H9 (cell line): ENCODE data around the gene ARHGEF38. TPM values are rescaled to one million over a fixed set of nuclear protein-coding genes. Genes with fewer than 3 reads are reported as not detected.

Experiments used
- DNase-seq: peaks from one replicate; pipeline ENCODE4 v3.0.0-alpha.2; 2017
- H2AFZ ChIP-seq: one replicate; pipeline ENCODE4 v1.6.1; 2013; ENCODE audit warnings: mild to moderate bottlenecking, low read length, control low read depth, moderate library complexity
- H2AK5ac ChIP-seq: 2 replicates; pipeline ENCODE4 v1.6.1; 2013; ENCODE audit warnings: low read length, control low read depth, mixed read lengths; ENCODE audit not compliant: insufficient read length
- H2BK120ac ChIP-seq: one replicate; pipeline ENCODE4 v1.6.1; 2013; ENCODE audit warnings: low read depth, mild to moderate bottlenecking, low read length, control low read depth, inconsistent platforms; ENCODE audit not compliant: poor library complexity, severe bottlenecking
- H2BK12ac ChIP-seq: 2 replicates; pipeline ENCODE4 v1.6.1; 2013; ENCODE audit warnings: low read length, control low read depth, mixed read lengths, low read depth; ENCODE audit not compliant: insufficient read length
- H2BK15ac ChIP-seq: 2 replicates; pipeline ENCODE4 v1.6.1; 2013; ENCODE audit warnings: low read depth, low read length, control low read depth
- H2BK20ac ChIP-seq: one replicate; pipeline ENCODE4 v1.6.1; 2013; ENCODE audit warnings: low read depth, mild to moderate bottlenecking, low read length, control low read depth, inconsistent platforms; ENCODE audit not compliant: poor library complexity, severe bottlenecking
- H2BK5ac ChIP-seq: 2 replicates; pipeline ENCODE4 v1.6.1; 2013; ENCODE audit warnings: low read length, control low read depth, mixed read lengths; ENCODE audit not compliant: insufficient read length
- H3K14ac ChIP-seq: 2 replicates; pipeline ENCODE4 v1.6.1; 2013; ENCODE audit warnings: low read length, control low read depth; ENCODE audit not compliant: insufficient read depth
- H3K18ac ChIP-seq: 2 replicates; pipeline ENCODE4 v1.6.1; 2013; ENCODE audit warnings: low read depth, mild to moderate bottlenecking, mixed read lengths, low read length, control low read depth; ENCODE audit not compliant: insufficient read length
- H3K23ac ChIP-seq: 2 replicates; pipeline ENCODE4 v1.6.1; 2013; ENCODE audit warnings: low read length, control low read depth, mixed read lengths, low read depth; ENCODE audit not compliant: insufficient read length
- H3K23me2 ChIP-seq: 2 replicates; pipeline ENCODE4 v1.6.1; 2013; ENCODE audit warnings: low read depth, mild to moderate bottlenecking, mixed read lengths, low read length, control low read depth; ENCODE audit not compliant: insufficient read length, poor library complexity, severe bottlenecking
- H3K27ac ChIP-seq: 2 replicates; pipeline ENCODE4 v1.5.1; 2013; ENCODE audit warnings: low read length, control low read depth, mixed read lengths, low read depth; ENCODE audit not compliant: insufficient read length
- H3K27me3 ChIP-seq: 2 replicates; pipeline ENCODE4 v1.6.1; 2013; ENCODE audit warnings: low read length, control low read depth, inconsistent platforms; ENCODE audit not compliant: insufficient read depth
- H3K4ac ChIP-seq: 2 replicates; pipeline ENCODE4 v1.6.1; 2013; ENCODE audit warnings: low read depth, mild to moderate bottlenecking, control low read depth, inconsistent platforms, low read length, moderate library complexity
- H3K4me1 ChIP-seq: 2 replicates; pipeline ENCODE4 v1.6.1; 2013; ENCODE audit warnings: low read length, control low read depth, inconsistent platforms; ENCODE audit not compliant: insufficient read depth
- H3K4me2 ChIP-seq: 2 replicates; pipeline ENCODE4 v1.6.1; 2013; ENCODE audit warnings: low read length, control low read depth, mixed read lengths; ENCODE audit not compliant: insufficient read length, insufficient read depth
- H3K56ac ChIP-seq: 2 replicates; pipeline ENCODE4 v1.6.1; 2013; ENCODE audit warnings: low read depth, mild to moderate bottlenecking, mixed read lengths, low read length, control low read depth; ENCODE audit not compliant: insufficient read length
- H3K79me1 ChIP-seq: 2 replicates; pipeline ENCODE4 v1.6.1; 2013; ENCODE audit warnings: low read depth, mild to moderate bottlenecking, moderate library complexity, low read length, control low read depth, inconsistent platforms; ENCODE audit not compliant: insufficient read depth, poor library complexity, severe bottlenecking
- H3K79me2 ChIP-seq: 2 replicates; pipeline ENCODE4 v1.6.1; 2013; ENCODE audit warnings: low read length, control low read depth, inconsistent platforms; ENCODE audit not compliant: insufficient read depth
- H3K9ac ChIP-seq: 2 replicates; pipeline ENCODE4 v1.6.1; 2013; ENCODE audit warnings: low read length, control low read depth, mixed read lengths; ENCODE audit not compliant: insufficient read length; ENCODE audit errors: extremely low read depth
- H3K9me3 ChIP-seq: one replicate; pipeline ENCODE4 v1.6.1; 2013; ENCODE audit warnings: low read depth, low read length, inconsistent platforms; ENCODE audit not compliant: control insufficient read depth
- H3T11ph ChIP-seq: one replicate; pipeline ENCODE4 v1.6.1; 2013; ENCODE audit warnings: mild to moderate bottlenecking, low read length, control low read depth, inconsistent platforms
- H4K20me1 ChIP-seq: one replicate; pipeline ENCODE4 v1.6.1; 2013; ENCODE audit not compliant: control insufficient read depth, insufficient read length, insufficient read depth
- H4K5ac ChIP-seq: 2 replicates; pipeline ENCODE4 v1.6.1; 2013; ENCODE audit warnings: low read depth, mild to moderate bottlenecking, mixed read lengths, low read length, control low read depth; ENCODE audit not compliant: insufficient read length
- H4K8ac ChIP-seq: replicated peaks from 2 replicates; pipeline ENCODE4 v1.6.1; 2013; ENCODE audit warnings: low read length, control low read depth, mixed read lengths, low read depth; ENCODE audit not compliant: insufficient read length
- H4K91ac ChIP-seq: 2 replicates; pipeline ENCODE4 v1.6.1; 2013; ENCODE audit warnings: low read depth, mild to moderate bottlenecking, moderate library complexity, mixed read lengths, low read length, control low read depth; ENCODE audit not compliant: insufficient read length
- H3K27ac Mint-ChIP-seq, 3 experiments: 2 replicates in 2 of 3; 3 replicates in 1 of 3; pipeline ENCODE4 v1.8.0; 2020 to 2021; ENCODE audit warnings: mixed read lengths in 3 of 3, mild to moderate bottlenecking in 1 of 3, moderate library complexity in 1 of 3
- H3K27me3 Mint-ChIP-seq: 2 replicates; pipeline ENCODE4 v1.8.0; 2021; ENCODE audit warnings: low read depth, mild to moderate bottlenecking, moderate library complexity, mixed read lengths
- H3K36me3 Mint-ChIP-seq, 3 experiments: 2 replicates in 2 of 3; 3 replicates in 1 of 3; pipeline ENCODE4 v1.8.0; 2020 to 2021; ENCODE audit warnings: low read depth in 3 of 3, mixed read lengths in 3 of 3; ENCODE audit not compliant: insufficient read depth in 1 of 3
- H3K4me1 Mint-ChIP-seq, 2 experiments: 2 replicates each; pipeline ENCODE4 v1.8.0; 2020; ENCODE audit warnings: mixed read lengths in 2 of 2
- H3K4me3 Mint-ChIP-seq, 2 experiments: 2 replicates in 1 of 2; 3 replicates in 1 of 2; pipeline ENCODE4 v1.8.0; 2020 to 2021; ENCODE audit warnings: mild to moderate bottlenecking in 2 of 2, mixed read lengths in 2 of 2, moderate library complexity in 1 of 2
- H3K9me3 Mint-ChIP-seq, 2 experiments: 2 replicates in 1 of 2; 3 replicates in 1 of 2; pipeline ENCODE4 v1.8.0; 2020; ENCODE audit warnings: mild to moderate bottlenecking in 2 of 2, mixed read lengths in 2 of 2, moderate library complexity in 1 of 2
- CTCF ChIP-seq: fragments of 200-600 bp; sonication (generic); conservative IDR thresholded peaks from 3 replicates; pipeline ENCODE4 v1.8.0; 2021; ENCODE audit warnings: antibody characterized with exemption, mild to moderate bottlenecking
- WGBS: extraction: QIAGEN DNeasy Blood & Tissue Kit; methylation state at CpG from one replicate; pipeline ENCODE4 v1.1.7; 2013; ENCODE audit warnings: missing lambda C conversion rate, low lambda C conversion rate, mixed read lengths; ENCODE audit not compliant: insufficient read length; ENCODE audit errors: extremely low coverage; 5-methylcytosine and 5-hydroxymethylcytosine counted together
- total RNA-seq: library from RNA; stranded (reverse); gene quantifications from 2 replicates; pipeline ENCODE4 v1.2.1, GENCODE V29; 2021

Gene ARHGEF38
- total RNA-seq, 1 experiment from 2014 or later = not detected

DNA sequence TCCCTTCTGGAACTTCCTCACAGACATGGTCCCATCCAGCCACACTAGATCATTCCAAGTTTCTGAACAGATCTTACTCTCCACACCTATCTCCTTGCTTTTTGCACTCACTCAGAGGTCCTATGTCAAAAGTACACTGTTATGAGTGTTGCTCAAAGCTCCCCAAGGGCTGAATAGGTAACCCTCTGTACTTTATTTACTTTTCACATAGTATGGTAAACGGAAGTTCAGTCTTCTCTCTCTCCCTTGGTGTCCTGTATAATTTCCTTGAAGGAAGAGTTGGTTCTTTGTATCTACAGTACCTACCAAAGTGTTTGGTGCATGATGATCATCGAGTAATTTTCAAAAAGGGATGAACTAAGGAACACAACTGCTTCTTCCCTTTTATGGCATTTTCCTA, 74.4 kb downstream of the ARHGEF38 start:
- Mint-ChIP-seq H3K4me1 (peaks cover 0 to 8% of the 10 kb centered on the region in 2 experiments; a peak in 3 of 4 replicates), H3K36me3 (no peaks in the 10 kb centered on the region), H3K27me3 (peaks cover 29% of the 10 kb centered on the region), H3K9me3 (no peaks in the 10 kb centered on the region), H3K27ac (no peak overlapping the region), H3K4me3 (no peak overlapping the region)
- Histone ChIP-seq H2BK15ac (no peak overlapping the region), H4K91ac (no peak overlapping the region), H4K5ac (no peak overlapping the region), H2BK5ac (no peak overlapping the region), H3K27ac (no peak overlapping the region), H3K4me2 (no peak overlapping the region), H3T11ph (no peak overlapping the region), H2BK12ac (no peak overlapping the region), H3K4me1 (no peaks in the 10 kb centered on the region), H3K23me2 (no peaks in the 10 kb centered on the region), H3K9ac (no peak overlapping the region), H3K27me3 (no peaks in the 10 kb centered on the region), H3K79me1 (no peaks in the 10 kb centered on the region), H3K23ac (no peak overlapping the region), H2BK120ac (no peak overlapping the region), H4K8ac (no peak overlapping the region), H3K9me3 (no peaks in the 10 kb centered on the region), H3K18ac (no peak overlapping the region), H2AFZ (no peak overlapping the region), H3K79me2 (no peaks in the 10 kb centered on the region), H3K14ac (no peak overlapping the region), H4K20me1 (no peaks in the 10 kb centered on the region), H2AK5ac (no peak overlapping the region), H3K56ac (no peak overlapping the region), H2BK20ac (no peak overlapping the region), H3K4ac (no peak overlapping the region)
- DNase-seq = no peak
- no CpG with 5 or more reads among the region's 2 CpGs for WGBS
- no peak for TF ChIP-seq CTCF
